Measurements from ENCODE around the gene BMPR1A.

Gene BMPR1A

GRCh38 chr10:86836044-86836443 is 79.6 kb downstream of the BMPR1A start:
- DNase-seq (ENCODE audit: low read depth): no peak
- H3K4me3 ChIP-seq (ENCODE audit: low read depth, low read length): no peak overlapping the region
- TF ChIP-seq CTCF (IDR thresholded peaks at IDR 0.05; ENCODE audit: low read depth, low read length, missing control alignments): no peak
- in situ Hi-C loops (cut with HindIII; ENCODE audit: low sequenced_read_pairs): no loop called here

- no peak for TF ChIP-seq CTCF (IDR thresholded peaks at IDR 0.05; ENCODE audit: low read depth, low read length, missing control alignments)
- no peak for DNase-seq (ENCODE audit: low read depth)
- H3K4me3 ChIP-seq (ENCODE audit: low read depth, low read length): no peak overlapping the region
- in situ Hi-C loops (cut with HindIII; ENCODE audit: low sequenced_read_pairs): no loop called here
These were observed 81.2 kb downstream of the BMPR1A start for GRCh38 chr10:86837663-86838062.

- no peak overlapping the region for H3K4me3 ChIP-seq (ENCODE audit: low read depth, low read length)
- DNase-seq (ENCODE audit: low read depth): no peak
- in situ Hi-C loops (cut with HindIII; ENCODE audit: low sequenced_read_pairs): no loop called here
- TF ChIP-seq CTCF (IDR thresholded peaks at IDR 0.05; ENCODE audit: low read depth, low read length, missing control alignments): no peak
These were observed 84.1 kb downstream of the BMPR1A start for GRCh38 chr10:86840498-86840897.

GRCh38 chr10:86846088-86846487 is 89.7 kb downstream of the BMPR1A start:
- TF ChIP-seq CTCF (IDR thresholded peaks at IDR 0.05; ENCODE audit: low read depth, low read length, missing control alignments): no peak
- in situ Hi-C loops (cut with HindIII; ENCODE audit: low sequenced_read_pairs): no loop called here
- no peak for DNase-seq (ENCODE audit: low read depth)
- H3K4me3 ChIP-seq (ENCODE audit: low read depth, low read length): no peak overlapping the region

- no peak for TF ChIP-seq CTCF (IDR thresholded peaks at IDR 0.05; ENCODE audit: low read depth, low read length, missing control alignments)
- in situ Hi-C loops (cut with HindIII; ENCODE audit: low sequenced_read_pairs): no loop called here
- H3K4me3 ChIP-seq (ENCODE audit: low read depth, low read length): no peak overlapping the region
- DNase-seq (ENCODE audit: low read depth): no peak
These were observed 92.3 kb downstream of the BMPR1A start for GRCh38 chr10:86848747-86849146.

GRCh38 chr10:86849181-86849894 is 92.9 kb downstream of the BMPR1A start:
- in situ Hi-C loops (cut with HindIII; ENCODE audit: low sequenced_read_pairs): no loop called here
- no peak for DNase-seq (ENCODE audit: low read depth)
- TF ChIP-seq CTCF (IDR thresholded peaks at IDR 0.05; ENCODE audit: low read depth, low read length, missing control alignments): no peak
- no peak overlapping the region for H3K4me3 ChIP-seq (ENCODE audit: low read depth, low read length)
